Parathyroid adenoma (tissue), 2 donors: ENCODE results near the gene IL6R.

ENCODE experiments used
- H2AFZ ChIP-seq: fragments of 300-600 bp; sonication (generic); one replicate; pipeline ENCODE4 v1.7.0; 2017; ENCODE audit warnings: antibody characterized with exemption, mild to moderate bottlenecking
- H3K27ac ChIP-seq: fragments of 300-600 bp; sonication (generic); one replicate; pipeline ENCODE4 v1.7.0; 2017
- H3K27me3 ChIP-seq: fragments of 300-600 bp; sonication (generic); one replicate; pipeline ENCODE4 v1.7.0; 2017; ENCODE audit warnings: low read length; ENCODE audit not compliant: control insufficient read depth, insufficient read depth
- H3K36me3 ChIP-seq: fragments of 300-600 bp; sonication (generic); one replicate; pipeline ENCODE4 v1.7.0; 2017; ENCODE audit warnings: low read length; ENCODE audit not compliant: control insufficient read depth, insufficient read depth
- H3K4me1 ChIP-seq: fragments of 300-600 bp; sonication (generic); one replicate; pipeline ENCODE4 v1.7.0; 2017; ENCODE audit warnings: control low read depth
- H3K4me2 ChIP-seq: fragments of 300-600 bp; sonication (generic); one replicate; pipeline ENCODE4 v1.7.0; 2017; ENCODE audit warnings: low read length
- H3K4me3 ChIP-seq: fragments of 300-600 bp; sonication (generic); one replicate; pipeline ENCODE4 v1.7.0; 2017; ENCODE audit warnings: low read depth, low read length
- H3K79me2 ChIP-seq: fragments of 300-600 bp; sonication (generic); one replicate; pipeline ENCODE4 v1.7.0; 2017; ENCODE audit warnings: control low read depth
- H3K9ac ChIP-seq: fragments of 300-600 bp; sonication (generic); one replicate; pipeline ENCODE4 v1.7.0; 2017; ENCODE audit warnings: mild to moderate bottlenecking
- H3K9me3 ChIP-seq: fragments of 300-600 bp; sonication (generic); one replicate; pipeline ENCODE4 v1.7.0; 2017; ENCODE audit warnings: low read length; ENCODE audit not compliant: control insufficient read depth
- CTCF ChIP-seq: fragments of 300-600 bp; sonication (generic); IDR thresholded peaks from one replicate; pipeline ENCODE4 v1.7.0; 2017; ENCODE audit warnings: antibody characterized with exemption, mild to moderate bottlenecking
- donor health status: primary hyperparathyroidism.

Gene IL6R

GRCh38 chr1:154433161-154433764 is 28.1 kb downstream of the IL6R start:
- Histone ChIP-seq H3K9ac (no peak overlapping the region), H3K36me3 (no peaks in the 10 kb centered on the region), H3K27me3 (no peaks in the 10 kb centered on the region), H3K4me1 (no peaks in the 10 kb centered on the region), H3K79me2 (no peaks in the 10 kb centered on the region), H3K4me3 (no peak overlapping the region), H3K9me3 (no peaks in the 10 kb centered on the region), H2AFZ (no peak overlapping the region), H3K4me2 (no peak overlapping the region), H3K27ac (no peak overlapping the region)
- TF ChIP-seq CTCF, result no peak

- Histone ChIP-seq H3K4me3 (no peak overlapping the region), H3K9ac (no peak overlapping the region), H3K4me1 (no peaks in the 10 kb centered on the region), H3K9me3 (no peaks in the 10 kb centered on the region), H3K27me3 (no peaks in the 10 kb centered on the region), H3K79me2 (no peaks in the 10 kb centered on the region), H2AFZ (no peak overlapping the region), H3K4me2 (no peak overlapping the region), H3K27ac (no peak overlapping the region), H3K36me3 (no peaks in the 10 kb centered on the region)
- no peak for TF ChIP-seq CTCF
Observed at GRCh38 chr1:154434346-154435085, 29.4 kb downstream of the IL6R start.

- Histone ChIP-seq H3K4me2 (no peak overlapping the region), H3K4me3 (no peak overlapping the region), H3K9me3 (no peaks in the 10 kb centered on the region), H3K79me2 (no peaks in the 10 kb centered on the region), H3K27me3 (no peaks in the 10 kb centered on the region), H3K36me3 (no peaks in the 10 kb centered on the region), H3K9ac (no peak overlapping the region), H2AFZ (no peak overlapping the region), H3K27ac (no peak overlapping the region), H3K4me1 (no peaks in the 10 kb centered on the region)
- no peak for TF ChIP-seq CTCF
Observed at GRCh38 chr1:154435599-154436200, 30.6 kb downstream of the IL6R start.

GRCh38 chr1:154436433-154436832 is 31.3 kb downstream of the IL6R start:
- Histone ChIP-seq H3K4me3 (no peak overlapping the region), H3K9ac (no peak overlapping the region), H3K4me1 (no peaks in the 10 kb centered on the region), H3K79me2 (no peaks in the 10 kb centered on the region), H3K27ac (no peak overlapping the region), H3K27me3 (no peaks in the 10 kb centered on the region), H3K4me2 (no peak overlapping the region), H3K36me3 (no peaks in the 10 kb centered on the region), H3K9me3 (no peaks in the 10 kb centered on the region), H2AFZ (no peak overlapping the region)
- TF ChIP-seq CTCF, result no peak
